GM12873 (cell line): ENCODE measurements around the gene EFEMP1.
A peak's percentile ranks its signal among the peaks of the same experiment; 100 is the strongest.

Source experiments
- TF ChIP-seq, protein P1 (sequence below): IDR thresholded peaks from 2 replicates; pipeline ENCODE4 v1.5.1; 2012; ENCODE audit warnings: low read depth, mild to moderate bottlenecking, moderate library complexity, low read length, control low read depth; ENCODE audit not compliant: insufficient read depth; ENCODE audit errors: missing control alignments

The EFEMP1 gene

GRCh38 chr2:55961318-55961911 is 37.8 kb upstream of the EFEMP1 start:
- TF ChIP-seq, protein P1, sequence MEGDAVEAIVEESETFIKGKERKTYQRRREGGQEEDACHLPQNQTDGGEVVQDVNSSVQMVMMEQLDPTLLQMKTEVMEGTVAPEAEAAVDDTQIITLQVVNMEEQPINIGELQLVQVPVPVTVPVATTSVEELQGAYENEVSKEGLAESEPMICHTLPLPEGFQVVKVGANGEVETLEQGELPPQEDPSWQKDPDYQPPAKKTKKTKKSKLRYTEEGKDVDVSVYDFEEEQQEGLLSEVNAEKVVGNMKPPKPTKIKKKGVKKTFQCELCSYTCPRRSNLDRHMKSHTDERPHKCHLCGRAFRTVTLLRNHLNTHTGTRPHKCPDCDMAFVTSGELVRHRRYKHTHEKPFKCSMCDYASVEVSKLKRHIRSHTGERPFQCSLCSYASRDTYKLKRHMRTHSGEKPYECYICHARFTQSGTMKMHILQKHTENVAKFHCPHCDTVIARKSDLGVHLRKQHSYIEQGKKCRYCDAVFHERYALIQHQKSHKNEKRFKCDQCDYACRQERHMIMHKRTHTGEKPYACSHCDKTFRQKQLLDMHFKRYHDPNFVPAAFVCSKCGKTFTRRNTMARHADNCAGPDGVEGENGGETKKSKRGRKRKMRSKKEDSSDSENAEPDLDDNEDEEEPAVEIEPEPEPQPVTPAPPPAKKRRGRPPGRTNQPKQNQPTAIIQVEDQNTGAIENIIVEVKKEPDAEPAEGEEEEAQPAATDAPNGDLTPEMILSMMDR: peak; percentile 54

DNA sequence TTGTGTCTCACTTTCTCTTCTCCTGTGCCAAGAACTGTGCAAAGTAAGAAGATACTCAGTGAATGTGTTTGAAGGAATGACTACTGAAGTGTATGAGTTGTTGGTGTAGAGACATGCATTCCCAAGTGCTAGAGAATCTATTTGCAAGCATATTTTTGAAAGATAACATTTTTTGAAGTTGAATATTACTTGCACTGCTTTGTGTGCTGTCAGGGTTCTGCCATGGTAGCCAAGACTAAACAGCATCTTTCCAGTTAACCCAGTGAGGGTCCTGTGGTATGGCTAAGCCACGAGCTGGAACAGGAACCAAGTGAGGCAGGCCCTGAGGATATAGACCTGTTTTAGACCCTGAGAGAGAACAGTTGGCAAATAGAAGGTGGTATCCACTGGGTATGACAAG is 35.2 kb upstream of the EFEMP1 start:
- TF ChIP-seq, protein P1: no peak

GRCh38 chr2:55957142-55957541 is 33.6 kb upstream of the EFEMP1 start:
- TF ChIP-seq, protein P1: no peak

GRCh38 chr2:55954306-55955035 is 30.9 kb upstream of the EFEMP1 start:
- TF ChIP-seq, protein P1: no peak

DNA sequence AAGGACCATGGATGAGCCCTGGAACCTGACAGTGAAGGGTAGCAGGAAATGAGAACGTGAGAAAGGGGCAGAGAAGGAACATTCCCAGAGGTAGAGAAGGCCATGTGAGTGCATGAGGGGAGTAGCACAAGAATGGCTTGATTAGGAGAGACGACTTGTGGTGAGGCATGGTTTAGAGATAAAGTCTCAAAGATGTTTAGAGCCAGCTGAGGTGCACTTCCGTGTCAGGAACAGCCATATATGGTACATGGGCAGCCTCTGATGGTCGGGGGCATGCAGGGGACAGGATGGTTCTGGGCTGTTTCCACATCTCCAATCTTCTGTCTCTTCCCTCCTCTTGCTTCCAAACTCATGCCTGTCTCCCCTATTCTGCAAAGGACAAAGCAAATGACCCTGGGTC is 28.8 kb upstream of the EFEMP1 start:
- TF ChIP-seq, protein P1: no peak

- TF ChIP-seq, protein P1: no peak
Observed at GRCh38 chr2:55951533-55951932, 28.0 kb upstream of the EFEMP1 start.

- TF ChIP-seq, protein P1: no peak
Observed at GRCh38 chr2:55949613-55950012, 26.0 kb upstream of the EFEMP1 start.
